ENCODE measurements around the gene PTGS1.
A peak's percentile ranks its signal among the peaks of the same experiment; 100 is the strongest.

Gene PTGS1

DNA sequence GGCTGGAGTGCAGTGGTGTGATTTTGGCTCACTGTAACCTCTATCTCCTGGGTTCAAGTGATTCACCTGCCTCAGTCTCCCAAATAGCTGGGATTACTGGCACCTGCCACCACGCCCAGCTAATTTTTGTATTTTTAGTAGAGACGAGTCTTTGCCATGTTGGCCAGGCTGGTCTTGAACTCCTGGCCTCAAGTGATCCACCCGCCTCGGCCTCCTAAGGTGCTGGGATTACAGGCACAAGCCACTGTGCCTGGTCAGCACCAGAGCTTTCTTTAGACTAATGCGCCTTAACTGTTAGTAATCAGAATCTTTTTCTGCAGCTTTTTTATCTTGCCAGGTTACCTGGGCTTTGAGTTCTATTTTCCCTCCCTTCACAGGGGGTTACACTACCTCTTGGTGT is 18.4 kb downstream of the PTGS1 start:
- peaks cover 34% of the 10 kb centered on the region for H3K4me1 ChIP-seq (ENCODE audit: control insufficient read depth, insufficient read depth, low read length)
- no peak for DNase-seq (ENCODE audit: low read depth)

GRCh38 chr9:122389799-122390481 is 19.1 kb downstream of the PTGS1 start:
- no peaks in the 10 kb centered on the region for H3K27me3 ChIP-seq (replicated peaks; ENCODE audit: control insufficient read depth, insufficient read depth, low read length)
- peaks cover 45% of the 10 kb centered on the region for H3K36me3 ChIP-seq (ENCODE audit: control insufficient read depth, insufficient read depth, low read length, severe bottlenecking)
- H3K4me1 ChIP-seq (ENCODE audit: control insufficient read depth, insufficient read depth, low read length): peaks cover 35% of the 10 kb centered on the region
- no peak overlapping the region for H3K9ac ChIP-seq (ENCODE audit: low read length)
- no peaks in the 10 kb centered on the region for H3K9me3 ChIP-seq (ENCODE audit: control insufficient read depth, low read length)
- no peak overlapping the region for H3K4me3 ChIP-seq (ENCODE audit: low read length)
- DNase-seq (ENCODE audit: low read depth): no peak

More for the DNA sequence above, 18.4 kb downstream of the PTGS1 start:
- Histone ChIP-seq H3K4me3 (ENCODE audit: low read length) (no peak overlapping the region), H3K9ac (ENCODE audit: low read length) (no peak overlapping the region), H3K9me3 (ENCODE audit: control insufficient read depth, low read length) (no peaks in the 10 kb centered on the region), H3K36me3 (ENCODE audit: control insufficient read depth, insufficient read depth, low read length, severe bottlenecking) (peaks cover 50% of the 10 kb centered on the region), H3K27me3 (replicated peaks; ENCODE audit: control insufficient read depth, insufficient read depth, low read length) (no peaks in the 10 kb centered on the region)

DNA sequence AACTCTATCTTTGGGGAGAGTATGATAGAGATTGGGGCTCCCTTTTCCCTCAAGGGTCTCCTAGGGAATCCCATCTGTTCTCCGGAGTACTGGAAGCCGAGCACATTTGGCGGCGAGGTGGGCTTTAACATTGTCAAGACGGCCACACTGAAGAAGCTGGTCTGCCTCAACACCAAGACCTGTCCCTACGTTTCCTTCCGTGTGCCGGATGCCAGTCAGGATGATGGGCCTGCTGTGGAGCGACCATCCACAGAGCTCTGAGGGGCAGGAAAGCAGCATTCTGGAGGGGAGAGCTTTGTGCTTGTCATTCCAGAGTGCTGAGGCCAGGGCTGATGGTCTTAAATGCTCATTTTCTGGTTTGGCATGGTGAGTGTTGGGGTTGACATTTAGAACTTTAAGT is 21.5 kb downstream of the PTGS1 start:
- H3K9me3 ChIP-seq (ENCODE audit: control insufficient read depth, low read length): no peaks in the 10 kb centered on the region
- peaks cover 41% of the 10 kb centered on the region for H3K4me1 ChIP-seq (ENCODE audit: control insufficient read depth, insufficient read depth, low read length)
- peaks cover 28% of the 10 kb centered on the region for H3K36me3 ChIP-seq (ENCODE audit: control insufficient read depth, insufficient read depth, low read length, severe bottlenecking)
- H3K4me3 ChIP-seq (ENCODE audit: low read length): no peak overlapping the region
- H3K27me3 ChIP-seq (replicated peaks; ENCODE audit: control insufficient read depth, insufficient read depth, low read length): no peaks in the 10 kb centered on the region
- no peak for DNase-seq (ENCODE audit: low read depth)
- peak overlapping the region; percentile 22 for H3K9ac ChIP-seq (ENCODE audit: low read length)

DNA sequence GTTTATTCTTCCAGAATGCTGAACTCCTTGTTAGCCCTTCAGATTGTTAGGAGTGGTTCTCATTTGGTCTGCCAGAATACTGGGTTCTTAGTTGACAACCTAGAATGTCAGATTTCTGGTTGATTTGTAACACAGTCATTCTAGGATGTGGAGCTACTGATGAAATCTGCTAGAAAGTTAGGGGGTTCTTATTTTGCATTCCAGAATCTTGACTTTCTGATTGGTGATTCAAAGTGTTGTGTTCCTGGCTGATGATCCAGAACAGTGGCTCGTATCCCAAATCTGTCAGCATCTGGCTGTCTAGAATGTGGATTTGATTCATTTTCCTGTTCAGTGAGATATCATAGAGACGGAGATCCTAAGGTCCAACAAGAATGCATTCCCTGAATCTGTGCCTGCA is 21.9 kb downstream of the PTGS1 start:
- Histone ChIP-seq H3K9me3 (ENCODE audit: control insufficient read depth, low read length) (no peaks in the 10 kb centered on the region), H3K27me3 (replicated peaks; ENCODE audit: control insufficient read depth, insufficient read depth, low read length) (no peaks in the 10 kb centered on the region), H3K9ac (ENCODE audit: low read length) (peak overlapping the region; percentile 82), H3K36me3 (ENCODE audit: control insufficient read depth, insufficient read depth, low read length, severe bottlenecking) (peaks cover 24% of the 10 kb centered on the region), H3K4me1 (ENCODE audit: control insufficient read depth, insufficient read depth, low read length) (peaks cover 41% of the 10 kb centered on the region), H3K4me3 (ENCODE audit: low read length) (no peak overlapping the region)
- peak; percentile 32 for DNase-seq (ENCODE audit: low read depth)

GRCh38 chr9:122393284-122393983 is 22.6 kb downstream of the PTGS1 start:
- H3K4me3 ChIP-seq (ENCODE audit: low read length): no peak overlapping the region
- DNase-seq (ENCODE audit: low read depth): no peak
- peak overlapping the region; percentile 82 for H3K9ac ChIP-seq (ENCODE audit: low read length)
- H3K27me3 ChIP-seq (replicated peaks; ENCODE audit: control insufficient read depth, insufficient read depth, low read length): no peaks in the 10 kb centered on the region
- H3K36me3 ChIP-seq (ENCODE audit: control insufficient read depth, insufficient read depth, low read length, severe bottlenecking): peaks cover 17% of the 10 kb centered on the region
- no peaks in the 10 kb centered on the region for H3K9me3 ChIP-seq (ENCODE audit: control insufficient read depth, low read length)
- peaks cover 41% of the 10 kb centered on the region for H3K4me1 ChIP-seq (ENCODE audit: control insufficient read depth, insufficient read depth, low read length)

DNA sequence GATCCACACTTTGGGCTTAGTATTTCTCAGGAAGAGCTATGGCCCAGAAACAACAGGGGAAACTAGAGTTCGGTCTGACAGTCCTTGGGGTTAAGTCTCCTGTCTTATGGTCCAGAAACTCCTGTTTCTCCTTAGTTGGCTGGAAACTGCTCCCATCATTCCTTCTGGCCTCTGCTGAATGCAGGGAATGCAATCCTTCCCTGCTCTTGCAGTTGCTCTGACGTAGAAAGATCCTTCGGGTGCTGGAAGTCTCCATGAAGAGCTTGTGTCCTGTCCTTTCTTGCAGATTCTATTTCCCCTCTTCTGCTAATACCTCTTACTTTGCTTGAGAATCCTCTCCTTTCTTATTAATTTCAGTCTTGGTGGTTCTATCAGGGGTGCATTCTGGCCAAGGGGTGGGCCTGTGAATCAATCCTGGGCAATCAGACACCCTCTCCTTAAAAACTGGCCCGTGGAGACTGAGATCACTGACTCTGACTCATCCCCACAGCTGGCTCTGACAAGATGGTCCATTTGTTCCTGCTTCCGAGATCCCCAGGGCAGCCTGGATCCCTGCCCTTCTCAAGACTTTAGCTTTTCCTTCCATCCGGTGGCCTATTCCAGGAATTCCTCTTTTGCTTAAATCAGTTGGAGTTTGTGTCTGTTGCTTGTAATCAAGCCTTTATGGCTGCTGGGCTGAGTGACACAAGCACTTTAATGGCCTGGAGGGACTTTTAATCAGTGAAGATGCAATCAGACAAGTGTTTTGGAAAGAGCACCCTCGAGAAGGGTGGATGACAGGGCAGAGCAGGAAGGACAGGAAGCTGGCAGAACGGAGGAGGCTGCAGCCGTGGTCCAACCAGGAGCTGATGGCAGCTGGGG is 23.7 kb downstream of the PTGS1 start:
- Histone ChIP-seq H3K36me3 (ENCODE audit: control insufficient read depth, insufficient read depth, low read length, severe bottlenecking) (peaks cover 12% of the 10 kb centered on the region), H3K4me3 (ENCODE audit: low read length) (peak overlapping the region; percentile 37), H3K9me3 (ENCODE audit: control insufficient read depth, low read length) (peaks cover 3% of the 10 kb centered on the region), H3K9ac (ENCODE audit: low read length) (peak overlapping the region; percentile 82), H3K27me3 (replicated peaks; ENCODE audit: control insufficient read depth, insufficient read depth, low read length) (no peaks in the 10 kb centered on the region), H3K4me1 (ENCODE audit: control insufficient read depth, insufficient read depth, low read length) (peaks cover 41% of the 10 kb centered on the region)
- DNase-seq (ENCODE audit: low read depth): peak; percentile 81

GRCh38 chr9:122396614-122397148 is 25.9 kb downstream of the PTGS1 start:
- Histone ChIP-seq H3K36me3 (ENCODE audit: control insufficient read depth, insufficient read depth, low read length, severe bottlenecking) (peaks cover 5% of the 10 kb centered on the region), H3K9ac (ENCODE audit: low read length) (no peak overlapping the region), H3K27me3 (replicated peaks; ENCODE audit: control insufficient read depth, insufficient read depth, low read length) (no peaks in the 10 kb centered on the region), H3K9me3 (ENCODE audit: control insufficient read depth, low read length) (peaks cover 4% of the 10 kb centered on the region), H3K4me3 (ENCODE audit: low read length) (no peak overlapping the region), H3K4me1 (ENCODE audit: control insufficient read depth, insufficient read depth, low read length) (peaks cover 36% of the 10 kb centered on the region)
- no peak for DNase-seq (ENCODE audit: low read depth)

- H3K4me3 ChIP-seq (ENCODE audit: low read length): no peak overlapping the region
- H3K9me3 ChIP-seq (ENCODE audit: control insufficient read depth, low read length): peaks cover 4% of the 10 kb centered on the region
- H3K36me3 ChIP-seq (ENCODE audit: control insufficient read depth, insufficient read depth, low read length, severe bottlenecking): no peaks in the 10 kb centered on the region
- peaks cover 35% of the 10 kb centered on the region for H3K4me1 ChIP-seq (ENCODE audit: control insufficient read depth, insufficient read depth, low read length)
- H3K27me3 ChIP-seq (replicated peaks; ENCODE audit: control insufficient read depth, insufficient read depth, low read length): no peaks in the 10 kb centered on the region
- DNase-seq (ENCODE audit: low read depth): no peak
- no peak overlapping the region for H3K9ac ChIP-seq (ENCODE audit: low read length)
These were observed 26.9 kb downstream of the PTGS1 start for GRCh38 chr9:122397749-122398148.

- Histone ChIP-seq H3K27me3 (replicated peaks; ENCODE audit: control insufficient read depth, insufficient read depth, low read length) (no peaks in the 10 kb centered on the region), H3K4me1 (ENCODE audit: control insufficient read depth, insufficient read depth, low read length) (peaks cover 35% of the 10 kb centered on the region), H3K4me3 (ENCODE audit: low read length) (no peak overlapping the region), H3K9me3 (ENCODE audit: control insufficient read depth, low read length) (peaks cover 4% of the 10 kb centered on the region), H3K36me3 (ENCODE audit: control insufficient read depth, insufficient read depth, low read length, severe bottlenecking) (no peaks in the 10 kb centered on the region), H3K9ac (ENCODE audit: low read length) (no peak overlapping the region)
- no peak for DNase-seq (ENCODE audit: low read depth)
These were observed 27.6 kb downstream of the PTGS1 start for GRCh38 chr9:122398371-122398924.

DNA sequence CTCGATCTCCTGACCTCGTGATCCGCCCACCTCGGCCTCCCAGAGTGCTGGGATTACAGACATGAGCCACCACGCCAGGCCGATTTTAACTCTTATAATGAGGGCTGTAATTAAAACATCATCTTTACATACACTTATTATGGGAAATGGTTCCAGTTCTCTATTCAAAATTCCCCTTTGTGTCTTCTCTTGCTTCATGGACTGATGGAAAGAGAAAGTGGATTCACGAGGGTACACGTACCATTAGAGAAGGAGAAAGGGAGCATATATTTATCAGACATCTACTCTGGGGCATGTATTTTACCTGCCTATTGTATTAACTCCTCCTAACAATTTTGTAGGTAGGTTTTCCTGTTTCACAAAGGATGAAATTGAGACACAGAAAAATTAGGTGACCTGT is 31.1 kb downstream of the PTGS1 start:
- Histone ChIP-seq H3K9ac (ENCODE audit: low read length) (no peak overlapping the region), H3K4me3 (ENCODE audit: low read length) (no peak overlapping the region)

More for the DNA sequence above, 31.1 kb downstream of the PTGS1 start:
- peaks cover 17% of the 10 kb centered on the region for H3K4me1 ChIP-seq (ENCODE audit: control insufficient read depth, insufficient read depth, low read length)
- H3K27me3 ChIP-seq (replicated peaks; ENCODE audit: control insufficient read depth, insufficient read depth, low read length): no peaks in the 10 kb centered on the region
- no peak for DNase-seq (ENCODE audit: low read depth)
- no peaks in the 10 kb centered on the region for H3K36me3 ChIP-seq (ENCODE audit: control insufficient read depth, insufficient read depth, low read length, severe bottlenecking)
- H3K9me3 ChIP-seq (ENCODE audit: control insufficient read depth, low read length): peaks cover 4% of the 10 kb centered on the region

Data from adipocyte (in vitro differentiated cells).